Measurements from ENCODE around the gene ING3. TPM values are rescaled to one million over a fixed set of nuclear protein-coding genes. Genes with fewer than 3 reads are reported as not detected.

The ING3 gene
- 12.5 and 21.4 TPM in 2 replicates for total RNA-seq (2014; rRNA removed; shearing (Covaris generic))
- 22.2 and 22.7 TPM in 2 replicates for total RNA-seq (2022)
- percentile 81 among the genes with signal in this experiment for Bru-seq, nascent RNA
- percentile 55 among the genes with signal in this experiment for BruChase-seq, experiment 1, labeled RNA remaining after a 6-hour chase
- percentile 71 among the genes with signal in this experiment for BruChase-seq, experiment 2, labeled RNA remaining after a 2-hour chase
- long read RNA-seq, transcript ING3-205 (4 exons, 1,723 nt) = major isoform, 7 of 26 reads
- long read RNA-seq, transcript ING3-201 (12 exons, 3,777 nt) = minor isoform, 6 of 26 reads
- long read RNA-seq, partial matches to known transcripts = 1 of 26 reads
- long read RNA-seq, other reads (novel, unspliced or antisense) = 2 of 26 reads

DNA sequence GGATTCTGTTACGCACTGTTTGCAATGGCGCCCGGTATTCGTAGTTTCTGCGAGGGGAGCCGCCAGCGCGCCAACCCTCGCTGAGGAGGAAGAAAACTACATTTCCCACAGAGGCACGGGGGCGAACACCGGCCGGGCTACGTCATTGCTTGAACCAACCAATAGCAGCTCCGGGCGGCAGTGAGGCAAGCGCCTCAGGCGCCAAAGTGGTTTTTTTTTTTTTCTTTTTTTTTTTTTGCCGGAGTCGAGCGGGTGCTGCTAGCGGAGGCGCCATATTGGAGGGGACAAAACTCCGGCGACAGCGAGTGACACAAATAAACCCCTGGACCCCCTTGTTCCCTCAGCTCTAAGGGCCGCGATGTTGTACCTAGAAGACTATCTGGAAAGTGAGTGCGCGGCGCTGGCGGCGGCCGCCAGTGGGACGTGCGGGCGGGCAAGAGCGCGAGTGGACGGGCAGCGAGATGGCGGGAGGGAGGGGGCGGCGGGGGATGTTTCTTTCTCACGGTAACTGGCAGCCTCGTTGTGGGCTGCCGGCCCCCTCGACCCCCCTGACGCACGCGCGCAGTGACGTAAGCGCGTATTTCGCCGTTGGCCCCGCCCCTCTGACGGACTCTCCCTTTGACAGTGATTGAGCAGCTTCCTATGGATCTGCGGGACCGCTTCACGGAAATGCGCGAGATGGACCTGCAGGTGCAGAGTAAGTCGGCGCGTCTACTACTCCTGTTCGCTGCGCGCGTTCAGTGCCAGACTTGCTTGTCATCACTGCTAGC, at the start of gene ING3:
ING3 (plus strand) TSS at position 239 of the 770 bp plus-strand sequence; CDS start at position 359, 120 bp downstream.
- intact Hi-C loops (cut with micrococcal nuclease; ENCODE audit: unreplicated experiment) = loop anchor here (5.0 kb wide), 2 partner anchors 232 to 447 kb away; partner anchors contain the start of gene FAM3C
- Histone ChIP-seq H3K9me2 (ENCODE audit: insufficient read depth, low read length) (no peaks in the 10 kb centered on the region), H3K4me3 (ENCODE audit: low read depth, low read length, poor library complexity, severe bottlenecking) (peak within 1 kb of the TSS; percentile 77), H3K79me2 (ENCODE audit: insufficient read depth, low read depth, low read length) (peaks cover 38% of the 10 kb centered on the region), H3K36me3 (ENCODE audit: insufficient read depth, low read length) (peaks cover 33% of the 10 kb centered on the region), H3K4me1 (ENCODE audit: insufficient read depth, low read length, poor library complexity, severe bottlenecking) (peaks cover 14% of the 10 kb centered on the region), H3K27ac (ENCODE audit: low read depth, low read length, poor library complexity, severe bottlenecking) (peak within 1 kb of the TSS; percentile 80), H2AFZ (ENCODE audit: low read length) (peak within 1 kb of the TSS; percentile 94), H4K20me1 (ENCODE audit: insufficient read depth, low read length) (no peaks in the 10 kb centered on the region), H3K9me3 (ENCODE audit: low read length) (no peaks in the 10 kb centered on the region), H3K4me2 (ENCODE audit: low read length) (peak within 1 kb of the TSS; percentile 93)
- CTCF ChIA-PET (ENCODE audit: unreplicated experiment) = no interaction called here
- POLR2A ChIA-PET = interaction anchor here (0.6 to 1.0 kb wide), 7 partner anchors 13 to 885 kb away, joined by 3 to 8 read pairs (median 5); no protein-coding TSS in a partner anchor
- DNase-seq (ENCODE audit: low spot score) = peak; percentile 98
- BruUV-seq (replicated peaks) = no TSS peak
- no peak for TF ChIP-seq EZH2phosphoT487 (IDR thresholded peaks at IDR 0.05; ENCODE audit: borderline replicate concordance, low read depth, low read length)
- TF ChIP-seq, protein P1, sequence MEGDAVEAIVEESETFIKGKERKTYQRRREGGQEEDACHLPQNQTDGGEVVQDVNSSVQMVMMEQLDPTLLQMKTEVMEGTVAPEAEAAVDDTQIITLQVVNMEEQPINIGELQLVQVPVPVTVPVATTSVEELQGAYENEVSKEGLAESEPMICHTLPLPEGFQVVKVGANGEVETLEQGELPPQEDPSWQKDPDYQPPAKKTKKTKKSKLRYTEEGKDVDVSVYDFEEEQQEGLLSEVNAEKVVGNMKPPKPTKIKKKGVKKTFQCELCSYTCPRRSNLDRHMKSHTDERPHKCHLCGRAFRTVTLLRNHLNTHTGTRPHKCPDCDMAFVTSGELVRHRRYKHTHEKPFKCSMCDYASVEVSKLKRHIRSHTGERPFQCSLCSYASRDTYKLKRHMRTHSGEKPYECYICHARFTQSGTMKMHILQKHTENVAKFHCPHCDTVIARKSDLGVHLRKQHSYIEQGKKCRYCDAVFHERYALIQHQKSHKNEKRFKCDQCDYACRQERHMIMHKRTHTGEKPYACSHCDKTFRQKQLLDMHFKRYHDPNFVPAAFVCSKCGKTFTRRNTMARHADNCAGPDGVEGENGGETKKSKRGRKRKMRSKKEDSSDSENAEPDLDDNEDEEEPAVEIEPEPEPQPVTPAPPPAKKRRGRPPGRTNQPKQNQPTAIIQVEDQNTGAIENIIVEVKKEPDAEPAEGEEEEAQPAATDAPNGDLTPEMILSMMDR (conservative IDR thresholded peaks at IDR 0.05; ENCODE audit: low read length) = no peak

- Histone ChIP-seq H2AFZ (ENCODE audit: low read length) (no peak overlapping the region), H3K4me2 (ENCODE audit: low read length) (no peak overlapping the region), H3K9me3 (ENCODE audit: low read length) (no peaks in the 10 kb centered on the region), H3K36me3 (ENCODE audit: insufficient read depth, low read length) (no peaks in the 10 kb centered on the region), H3K4me1 (ENCODE audit: insufficient read depth, low read length, poor library complexity, severe bottlenecking) (no peaks in the 10 kb centered on the region), H3K79me2 (ENCODE audit: insufficient read depth, low read depth, low read length) (no peaks in the 10 kb centered on the region), H3K27ac (ENCODE audit: low read depth, low read length, poor library complexity, severe bottlenecking) (no peak overlapping the region), H3K4me3 (ENCODE audit: low read depth, low read length, poor library complexity, severe bottlenecking) (no peak overlapping the region), H4K20me1 (ENCODE audit: insufficient read depth, low read length) (no peaks in the 10 kb centered on the region), H3K9me2 (ENCODE audit: insufficient read depth, low read length) (no peaks in the 10 kb centered on the region)
- BruUV-seq (replicated peaks) = no TSS peak
- no peak for DNase-seq (ENCODE audit: low spot score)
- CTCF ChIA-PET (ENCODE audit: unreplicated experiment) = no interaction called here
- TF ChIP-seq, protein P1 (conservative IDR thresholded peaks at IDR 0.05; ENCODE audit: low read length) = no peak
- TF ChIP-seq EZH2phosphoT487 (IDR thresholded peaks at IDR 0.05; ENCODE audit: borderline replicate concordance, low read depth, low read length) = no peak
- intact Hi-C loops (cut with micrococcal nuclease; ENCODE audit: unreplicated experiment) = no loop called here
- POLR2A ChIA-PET = interaction anchor here (0.6 kb wide), 1 partner anchor 8 kb away, joined by 6 read pairs; no protein-coding TSS in a partner anchor
Observed at GRCh38 chr7:120915314-120916105, 35.1 kb upstream of the ING3 start.

All from OCI-LY7 (cell line).